GM08714 (cell line): ENCODE results near the gene PSMC3.
A peak's percentile ranks its signal among the peaks of the same experiment; 100 is the strongest.
"Not testable (repeated sequence)": the region's sequence is repeated elsewhere in the genome, so short reads cannot be mapped to it uniquely, and the experiment has no call there.

Source experiments
- H3K4me3 ChIP-seq: fragments of 200-500 bp; sonication (Bioruptor generic); 2 replicates; pipeline ENCODE4 v1.5.1; 2014; ENCODE audit warnings: mild to moderate bottlenecking, low read length, inconsistent platforms
- ZNF274 ChIP-seq: IDR thresholded peaks from 2 replicates; pipeline ENCODE4 v1.6.1; 2012; ENCODE audit warnings: mild to moderate bottlenecking, low read depth, low read length

PSMC3 gene

GRCh38 chr11:47426062-47426956 is at the start of gene PSMC3:
PSMC3 (minus strand) TSS chr11:47426439; CDS start chr11:47426279, 160 bp downstream.
- H3K4me3 ChIP-seq = peak within 1 kb of the TSS; percentile 95
- no peak for TF ChIP-seq ZNF274

- no peak for TF ChIP-seq ZNF274
- H3K4me3 ChIP-seq = no peak overlapping the region
Observed at GRCh38 chr11:47470671-47471070, 44.4 kb upstream of the PSMC3 start.

DNA sequence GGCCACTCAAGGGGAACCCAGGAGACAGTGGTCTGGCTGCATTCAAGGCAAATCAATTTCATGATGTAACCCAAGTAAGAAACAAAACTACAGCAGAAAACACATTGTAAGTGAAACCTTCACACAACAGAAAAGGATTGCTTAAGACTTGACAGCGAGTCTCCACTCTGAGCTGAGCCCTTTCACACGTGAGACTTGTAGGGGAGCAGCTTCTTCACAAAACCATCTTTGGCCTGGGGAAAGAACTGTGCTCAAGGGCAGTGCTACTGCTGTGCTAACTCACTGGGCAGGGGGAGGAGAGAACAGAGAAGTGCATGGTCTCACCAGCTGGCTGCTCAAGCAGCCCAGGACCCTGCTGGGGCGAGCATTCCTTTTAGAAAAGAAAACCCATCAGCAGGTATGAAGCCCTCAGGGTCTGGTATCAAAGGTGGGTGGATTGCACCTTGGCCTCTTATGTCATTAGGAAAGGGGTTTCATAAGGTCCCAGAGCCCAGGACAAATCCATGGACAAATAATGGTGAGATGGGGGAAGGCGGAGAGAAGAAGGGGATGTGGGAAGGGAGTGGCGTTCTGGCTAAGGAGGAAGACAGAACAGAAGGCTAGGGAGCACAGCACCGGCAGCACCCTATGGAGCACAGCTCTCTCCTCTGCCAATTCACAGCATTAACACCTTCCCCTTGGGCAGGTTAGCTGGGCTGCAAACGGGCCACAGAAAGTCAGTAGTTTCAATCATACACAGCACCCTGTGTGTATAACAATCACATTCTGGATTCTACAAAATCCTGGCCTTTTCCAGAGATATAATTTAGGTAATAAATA is 43.3 kb upstream of the PSMC3 start:
- no peak for TF ChIP-seq ZNF274
- H3K4me3 ChIP-seq = no peak overlapping the region

DNA sequence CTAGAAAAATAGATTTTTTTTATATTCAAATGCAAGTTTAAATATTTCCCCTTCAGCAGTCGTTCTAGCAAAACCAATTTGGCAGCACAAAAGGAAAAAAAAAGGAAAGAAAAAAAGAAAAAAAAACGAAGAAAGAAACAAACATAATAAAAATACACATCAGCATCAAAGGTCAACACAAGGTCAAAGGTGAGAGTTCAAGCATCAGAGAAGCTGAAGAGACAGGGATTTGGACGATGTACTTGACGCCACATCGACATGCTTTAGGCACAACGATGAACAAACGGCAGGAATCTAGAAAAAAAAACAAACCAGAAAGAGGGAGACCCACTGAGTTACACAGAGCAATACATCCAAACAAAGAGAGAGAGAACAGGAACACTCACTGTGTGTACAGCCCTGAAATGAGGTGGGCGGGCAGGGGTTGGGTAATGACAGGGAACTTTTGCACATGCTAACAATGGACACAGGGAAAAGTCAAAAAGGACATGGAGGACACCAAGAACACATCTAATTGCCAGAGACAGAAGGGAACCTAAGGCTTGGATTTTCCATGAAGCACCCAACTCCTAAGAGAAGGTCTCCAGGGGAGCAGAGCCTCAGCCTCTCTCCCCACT is 42.5 kb upstream of the PSMC3 start:
- H3K4me3 ChIP-seq = no peak overlapping the region
- no peak for TF ChIP-seq ZNF274

GRCh38 chr11:47467357-47467756 is 41.1 kb upstream of the PSMC3 start:
- H3K4me3 ChIP-seq = no peak overlapping the region
- TF ChIP-seq ZNF274 = no peak

DNA sequence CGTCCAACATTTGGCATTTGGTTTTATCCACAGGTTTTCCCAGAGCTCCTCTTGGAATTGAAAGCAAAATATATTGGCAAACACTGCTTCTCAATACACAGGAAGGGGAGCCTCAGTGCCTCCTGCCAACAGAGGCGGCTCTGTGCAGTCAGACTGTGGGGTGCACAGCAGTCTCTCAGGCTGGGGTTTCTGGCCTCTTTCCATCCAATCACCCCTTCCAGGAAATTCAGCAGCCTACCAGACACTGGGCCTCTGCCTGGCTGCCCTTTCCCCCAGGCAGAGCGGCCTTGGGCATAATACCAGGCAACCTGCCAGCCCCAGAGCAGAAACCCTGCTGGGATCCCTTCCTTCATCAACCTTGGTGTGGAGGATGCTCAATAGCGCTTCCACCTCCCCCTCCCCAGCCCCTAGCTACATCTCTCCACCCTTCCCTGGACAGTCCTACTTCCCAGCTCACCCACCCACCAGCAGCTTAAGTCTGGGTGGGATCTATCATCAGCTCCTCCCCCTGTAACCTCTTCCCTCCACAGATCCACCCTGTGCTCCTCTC is 40.5 kb upstream of the PSMC3 start:
- TF ChIP-seq ZNF274 = no peak
- no peak overlapping the region for H3K4me3 ChIP-seq

DNA sequence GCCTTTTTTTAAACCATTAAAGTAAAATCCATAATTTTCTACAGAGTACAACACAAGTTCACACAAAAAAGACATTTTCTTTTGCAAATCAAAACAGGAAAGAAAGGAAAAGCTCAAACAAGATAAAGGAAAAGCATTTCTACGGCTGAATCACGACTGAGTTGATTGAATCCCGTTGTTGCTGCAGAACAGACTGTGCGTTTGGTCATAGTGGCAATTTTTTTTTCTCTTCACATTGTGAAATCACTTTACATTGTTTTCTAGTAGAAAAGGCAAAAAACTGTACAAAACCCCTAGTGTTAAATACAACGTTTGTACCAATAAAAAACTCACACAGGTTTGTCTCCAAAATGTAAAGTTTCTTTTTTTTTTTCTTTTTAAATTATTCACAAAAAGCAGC is 40.0 kb upstream of the PSMC3 start:
- TF ChIP-seq ZNF274 = no peak
- no peak overlapping the region for H3K4me3 ChIP-seq

- no peak overlapping the region for H3K4me3 ChIP-seq
- TF ChIP-seq ZNF274 = no peak
Observed at GRCh38 chr11:47464483-47464882, 38.2 kb upstream of the PSMC3 start.

- H3K4me3 ChIP-seq = no peak overlapping the region
- no peak for TF ChIP-seq ZNF274
Observed at GRCh38 chr11:47461876-47462275, 35.6 kb upstream of the PSMC3 start.

GRCh38 chr11:47460571-47461235 is 34.5 kb upstream of the PSMC3 start:
- TF ChIP-seq ZNF274 = no peak

GRCh38 chr11:47454258-47454671 is 28.0 kb upstream of the PSMC3 start:
- not testable (repeated sequence) for H3K4me3 ChIP-seq

More at GRCh38 chr11:47460571-47461235, 34.5 kb upstream of the PSMC3 start:
- H3K4me3 ChIP-seq = no peak overlapping the region

- no peak overlapping the region for H3K4me3 ChIP-seq
- no peak for TF ChIP-seq ZNF274
Observed at GRCh38 chr11:47453365-47453764, 27.1 kb upstream of the PSMC3 start.

GRCh38 chr11:47451990-47452389 is 25.8 kb upstream of the PSMC3 start:
- no peak overlapping the region for H3K4me3 ChIP-seq
- no peak for TF ChIP-seq ZNF274

GRCh38 chr11:47451436-47451835 is 25.2 kb upstream of the PSMC3 start:
- H3K4me3 ChIP-seq = no peak overlapping the region
- no peak for TF ChIP-seq ZNF274

- H3K4me3 ChIP-seq = no peak overlapping the region
- no peak for TF ChIP-seq ZNF274
Observed at GRCh38 chr11:47449541-47449940, 23.3 kb upstream of the PSMC3 start.
